Colonic mucosa (tissue), 4 donors: ENCODE measurements around the gene PTPRN2. TPM values are rescaled to one million over a fixed set of nuclear protein-coding genes. Genes with fewer than 3 reads are reported as not detected.

Source experiments
- DNase-seq: peaks from one replicate; pipeline ENCODE4 v3.0.0-alpha.2; 2020
- H3K27ac ChIP-seq: fragments of 200-600 bp; one replicate; pipeline ENCODE4 v1.8.0; 2021
- H3K27me3 ChIP-seq: fragments of 200-600 bp; one replicate; pipeline ENCODE4 v1.8.0; 2021
- H3K36me3 ChIP-seq: fragments of 200-600 bp; one replicate; pipeline ENCODE4 v1.8.0; 2021
- H3K4me1 ChIP-seq: fragments of 200-600 bp; one replicate; pipeline ENCODE4 v1.8.0; 2021; ENCODE audit warnings: mild to moderate bottlenecking
- H3K4me3 ChIP-seq: fragments of 200-600 bp; one replicate; pipeline ENCODE4 v1.8.0; 2021
- H3K9ac ChIP-seq, 2 donors: one replicate each; pipeline ENCODE4 v1.7.0; 2013; ENCODE audit warnings: control low read depth in 2 of 2, low read depth in 2 of 2, low read length in 2 of 2
- H3K9me3 ChIP-seq: fragments of 200-600 bp; one replicate; pipeline ENCODE4 v1.8.0; 2021
- intact Hi-C: fragments of 100-400 bp; cut with DNase I; formaldehyde crosslinking; loops from one replicate; pipeline ENCODE4 v1.14.1; 2022
- total RNA-seq, 2 donors: library from RNA; stranded (reverse); fragmentation: NEBNext Ultra II Directional in 1 of 2; extraction: Animal tissue kit (Norgen Biotek cat#: 25700) in 1 of 2; gene quantifications; one replicate each; pipeline ENCODE4 v1.2.1, GENCODE V29; 2021
- TF ChIP-seq, protein P1 (sequence below): fragments of 200-600 bp; IDR thresholded peaks from one replicate; pipeline ENCODE4 v1.8.0; 2022; ENCODE audit warnings: antibody characterized with exemption, mild to moderate bottlenecking
- donor health status: healthy.
- donor health status: DM: no; HTN: no; CAD: no.
- donor health status: DM: no; HTN: no; CAD: no.

Gene PTPRN2
- total RNA-seq, 2 donors from 2014 or later: 14.7 to 21.6 TPM

DNA sequence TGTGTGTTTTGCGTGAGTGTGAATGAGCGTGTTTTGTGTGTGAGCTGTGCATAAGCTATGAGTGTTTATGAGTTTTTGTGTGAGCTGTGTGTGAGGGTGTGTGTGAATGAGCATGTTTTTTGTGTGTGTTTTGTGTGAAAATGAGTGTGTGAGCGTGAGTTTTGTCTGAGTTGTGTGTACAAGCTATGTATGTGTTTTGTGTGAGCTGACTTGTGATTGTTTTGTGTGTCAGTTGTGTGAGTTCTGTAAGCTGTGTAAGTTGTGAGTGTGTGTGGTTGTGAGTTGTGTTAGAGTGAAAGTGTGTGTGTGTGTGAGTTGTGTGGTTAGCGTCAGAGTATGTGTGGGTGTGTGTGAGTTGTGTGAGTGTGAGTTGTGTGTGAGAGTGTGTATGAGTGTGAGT is 343.2 kb downstream of the PTPRN2 start:
- Histone ChIP-seq H3K27me3 (no peaks in the 10 kb centered on the region), H3K4me1 (no peaks in the 10 kb centered on the region), H3K9me3 (no peaks in the 10 kb centered on the region), H3K9ac (no peak overlapping the region), H3K4me3 (no peak overlapping the region), H3K27ac (no peak overlapping the region), H3K36me3 (no peaks in the 10 kb centered on the region)
- DNase-seq: no peak
- TF ChIP-seq, protein P1, sequence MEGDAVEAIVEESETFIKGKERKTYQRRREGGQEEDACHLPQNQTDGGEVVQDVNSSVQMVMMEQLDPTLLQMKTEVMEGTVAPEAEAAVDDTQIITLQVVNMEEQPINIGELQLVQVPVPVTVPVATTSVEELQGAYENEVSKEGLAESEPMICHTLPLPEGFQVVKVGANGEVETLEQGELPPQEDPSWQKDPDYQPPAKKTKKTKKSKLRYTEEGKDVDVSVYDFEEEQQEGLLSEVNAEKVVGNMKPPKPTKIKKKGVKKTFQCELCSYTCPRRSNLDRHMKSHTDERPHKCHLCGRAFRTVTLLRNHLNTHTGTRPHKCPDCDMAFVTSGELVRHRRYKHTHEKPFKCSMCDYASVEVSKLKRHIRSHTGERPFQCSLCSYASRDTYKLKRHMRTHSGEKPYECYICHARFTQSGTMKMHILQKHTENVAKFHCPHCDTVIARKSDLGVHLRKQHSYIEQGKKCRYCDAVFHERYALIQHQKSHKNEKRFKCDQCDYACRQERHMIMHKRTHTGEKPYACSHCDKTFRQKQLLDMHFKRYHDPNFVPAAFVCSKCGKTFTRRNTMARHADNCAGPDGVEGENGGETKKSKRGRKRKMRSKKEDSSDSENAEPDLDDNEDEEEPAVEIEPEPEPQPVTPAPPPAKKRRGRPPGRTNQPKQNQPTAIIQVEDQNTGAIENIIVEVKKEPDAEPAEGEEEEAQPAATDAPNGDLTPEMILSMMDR: no peak
- intact Hi-C loops: no loop called here

DNA sequence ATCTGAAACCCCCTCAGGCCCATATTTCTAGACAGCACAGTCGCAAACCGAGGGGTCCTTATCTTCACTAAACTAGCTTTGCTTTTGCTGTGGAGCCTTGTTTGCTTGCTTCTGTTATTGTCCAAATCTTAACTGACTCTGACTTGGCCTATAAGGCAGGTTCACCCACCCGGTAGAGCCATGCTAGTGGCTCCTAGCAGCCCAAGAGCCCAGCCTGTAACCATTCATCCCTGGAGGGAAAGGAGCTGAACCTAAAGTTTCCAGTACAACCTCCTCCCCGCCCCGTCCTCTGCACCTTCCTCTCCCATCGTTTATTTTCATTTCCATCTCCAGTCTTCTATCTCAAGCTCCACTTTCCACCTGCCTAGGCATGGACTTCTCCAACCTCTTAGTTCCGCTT is 345.7 kb downstream of the PTPRN2 start:
- Histone ChIP-seq H3K36me3 (no peaks in the 10 kb centered on the region), H3K4me3 (no peak overlapping the region), H3K27ac (no peak overlapping the region), H3K27me3 (no peaks in the 10 kb centered on the region), H3K9me3 (no peaks in the 10 kb centered on the region), H3K4me1 (no peaks in the 10 kb centered on the region), H3K9ac (no peak overlapping the region)
- TF ChIP-seq, protein P1: no peak
- no peak for DNase-seq
- intact Hi-C loops: no loop called here

DNA sequence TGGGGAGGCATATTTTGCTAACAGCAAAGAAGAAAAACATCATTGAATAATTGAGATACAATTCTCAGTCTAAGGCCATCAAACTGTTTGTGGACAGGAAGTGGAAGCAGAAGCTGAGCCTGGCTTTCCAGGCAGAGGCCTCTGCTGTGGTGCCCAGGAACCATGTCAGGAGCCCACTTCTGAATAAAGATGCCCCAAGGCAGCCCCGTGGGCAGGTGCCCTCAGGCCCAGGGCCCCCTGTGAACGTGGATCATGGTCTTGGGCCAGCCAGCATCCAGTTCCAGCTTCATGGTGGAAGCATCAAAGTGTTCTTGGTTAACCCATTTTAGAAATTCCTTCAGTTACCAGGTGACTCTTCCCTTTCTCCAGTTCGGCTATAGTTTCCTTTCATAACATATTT is 346.8 kb downstream of the PTPRN2 start:
- Histone ChIP-seq H3K36me3 (no peaks in the 10 kb centered on the region), H3K27me3 (no peaks in the 10 kb centered on the region), H3K27ac (no peak overlapping the region), H3K9me3 (no peaks in the 10 kb centered on the region), H3K4me3 (no peak overlapping the region), H3K4me1 (no peaks in the 10 kb centered on the region), H3K9ac (no peak overlapping the region)
- intact Hi-C loops: no loop called here
- TF ChIP-seq, protein P1: no peak
- DNase-seq: no peak

DNA sequence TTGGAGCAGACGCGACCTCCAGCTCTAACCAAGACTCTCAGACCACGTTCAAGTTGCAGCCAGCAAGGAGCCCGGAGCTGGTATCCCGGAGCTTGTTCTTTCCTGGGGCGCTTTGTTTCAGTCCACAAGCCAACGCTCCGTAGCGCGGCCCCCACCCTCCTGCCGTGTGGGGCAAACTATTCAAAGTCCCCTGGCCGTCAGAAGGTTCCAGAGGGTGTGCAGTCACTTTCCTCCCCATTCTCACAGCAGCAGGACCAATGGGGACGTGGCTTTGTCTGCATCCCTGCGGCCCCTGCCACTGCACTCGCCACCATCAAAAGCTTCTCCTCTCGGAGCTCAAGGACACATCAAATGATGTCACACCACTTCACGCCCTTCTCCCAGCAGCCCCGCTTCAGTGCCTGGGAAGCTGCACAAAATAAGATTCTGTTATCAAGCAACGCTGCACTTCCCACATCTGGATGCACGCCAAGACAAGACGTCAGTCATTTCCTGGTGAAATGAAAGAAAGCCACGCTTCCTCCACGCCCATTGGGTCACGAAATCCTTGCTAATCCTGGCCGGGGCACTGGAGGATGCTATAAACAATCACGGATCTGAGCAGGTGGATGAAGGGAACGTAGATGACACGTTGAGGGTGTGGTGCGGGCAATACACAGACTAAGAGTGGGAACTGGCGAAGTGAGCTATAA is 348.2 kb downstream of the PTPRN2 start:
- Histone ChIP-seq H3K9me3 (no peaks in the 10 kb centered on the region), H3K9ac (no peak overlapping the region), H3K36me3 (no peaks in the 10 kb centered on the region), H3K4me3 (no peak overlapping the region), H3K27me3 (no peaks in the 10 kb centered on the region), H3K4me1 (no peaks in the 10 kb centered on the region), H3K27ac (no peak overlapping the region)
- TF ChIP-seq, protein P1: no peak
- intact Hi-C loops: no loop called here
- peak; percentile 66 for DNase-seq

DNA sequence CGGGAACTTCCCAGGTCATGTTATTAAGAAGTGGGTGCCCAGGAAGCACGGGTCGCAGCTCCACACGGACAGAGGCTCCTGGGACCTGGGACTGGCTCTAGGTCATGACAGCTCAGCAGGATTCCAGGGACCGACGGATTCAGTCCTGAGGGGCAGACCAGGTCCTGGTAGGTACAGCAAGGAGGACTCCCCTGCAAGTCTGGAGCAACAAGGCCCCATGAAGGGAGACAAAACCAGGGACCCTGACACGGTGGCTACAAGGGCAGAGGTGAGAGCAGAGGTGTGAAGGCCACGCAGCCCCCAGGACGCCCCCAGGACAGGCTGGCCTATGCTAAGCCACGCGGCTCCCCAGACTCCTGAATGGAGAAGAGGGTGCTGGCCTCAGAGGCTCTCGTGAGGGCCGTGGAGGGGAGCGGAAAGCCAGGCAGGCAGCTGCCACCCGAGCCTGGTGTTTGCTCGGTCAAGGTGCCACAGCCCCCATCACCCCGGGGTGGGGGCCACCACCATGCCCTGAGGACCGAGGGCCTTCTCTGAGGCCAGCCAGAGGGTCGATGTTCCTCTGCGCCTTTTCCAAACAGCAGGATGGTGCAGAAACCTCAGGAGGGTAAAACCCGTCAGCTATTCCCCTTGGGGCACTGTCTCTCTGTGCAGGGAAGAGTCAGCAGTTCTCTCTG is 348.9 kb downstream of the PTPRN2 start:
- no peaks in the 10 kb centered on the region for H3K36me3 ChIP-seq
- DNase-seq: no peak
- H3K9ac ChIP-seq: no peak overlapping the region
- H3K27ac ChIP-seq: no peak overlapping the region
- TF ChIP-seq, protein P1: no peak
- H3K4me1 ChIP-seq: no peaks in the 10 kb centered on the region
- no peak overlapping the region for H3K4me3 ChIP-seq
- no peaks in the 10 kb centered on the region for H3K27me3 ChIP-seq
- no peaks in the 10 kb centered on the region for H3K9me3 ChIP-seq
- intact Hi-C loops: no loop called here
